Activated T-helper 1 cell treated with anti-CD3 and anti-CD28 coated beads, Interleukin-2, amount 50 U/mL, for 16 hours (primary cell): ENCODE results near the gene CTNNBL1.

ENCODE experiments used
- DNase-seq, 2 donors: peaks; one replicate each; pipeline ENCODE4 v3.0.0-alpha.2; 2020; ENCODE audit warnings: low read depth in 1 of 2, low spot score in 1 of 2

The CTNNBL1 gene

DNA sequence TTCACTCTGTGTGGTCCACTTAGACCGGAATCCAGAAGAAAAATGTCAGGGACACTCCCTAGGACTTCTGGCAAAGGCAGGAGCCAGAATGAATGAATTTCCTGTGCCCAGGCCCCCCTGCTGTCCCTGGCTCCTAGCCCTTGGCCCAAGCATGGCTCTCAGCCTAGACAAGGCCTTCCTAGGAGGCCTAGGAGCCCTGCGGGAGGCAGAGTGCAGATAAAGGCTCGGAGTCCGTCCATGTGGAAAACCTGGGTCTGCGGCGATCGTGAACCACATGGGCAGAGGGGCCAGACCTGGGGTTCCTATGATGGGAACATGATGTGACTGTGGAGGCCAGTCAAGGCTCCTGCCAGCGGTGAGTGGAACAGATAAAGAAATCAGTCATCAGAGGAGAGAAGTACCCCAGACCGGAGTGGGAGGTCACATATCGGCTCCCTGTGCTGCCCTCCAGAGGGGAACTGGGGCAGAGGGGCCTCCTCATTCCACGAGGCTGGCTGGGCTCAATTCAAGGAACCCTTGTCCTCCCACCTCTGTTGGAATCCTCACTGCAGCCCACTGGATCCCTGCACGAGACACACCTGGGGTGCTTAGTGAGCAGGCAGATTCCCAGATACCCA lies 203.2 kb downstream of the CTNNBL1 start:
- no peak for DNase-seq

DNA sequence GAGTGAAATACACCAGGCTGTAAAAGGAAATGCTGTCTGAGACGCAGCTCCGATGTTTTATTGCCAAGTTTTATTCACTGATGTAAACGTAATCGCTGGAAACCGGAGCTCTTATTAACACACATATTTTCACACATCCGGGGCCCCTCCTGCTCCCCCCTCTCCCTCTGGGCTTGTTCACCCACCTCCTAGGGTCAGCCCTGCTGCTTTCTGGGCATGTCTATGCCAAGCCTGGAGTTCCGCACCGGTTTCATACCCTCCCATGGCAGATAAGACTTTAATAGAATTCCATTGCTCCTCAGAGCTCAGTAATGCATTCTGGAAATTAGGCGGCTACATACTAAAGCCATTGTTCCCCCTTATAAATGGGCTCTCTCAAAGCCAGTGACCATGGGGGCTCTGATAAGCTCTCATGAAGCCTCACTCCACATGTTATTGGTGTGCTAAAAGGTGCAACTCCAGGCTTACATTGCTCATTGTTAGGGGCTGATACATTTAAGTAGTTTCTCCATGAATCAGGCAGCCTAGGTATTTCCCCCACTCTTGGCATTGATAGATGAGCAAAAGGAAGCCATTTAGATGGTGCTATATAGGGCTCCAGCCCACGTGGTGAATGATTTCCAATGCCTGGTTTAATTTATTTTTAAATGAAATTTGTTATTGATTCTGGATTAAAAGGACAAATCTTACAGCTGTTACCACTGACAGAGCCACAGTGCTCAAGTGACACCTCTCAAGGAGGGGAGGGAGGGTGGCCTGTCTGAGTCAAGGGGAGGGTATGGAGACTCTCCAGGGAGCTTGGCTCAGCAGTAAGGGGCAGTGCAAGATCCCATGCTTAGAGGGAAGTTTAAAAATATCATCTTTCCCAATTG lies 204.6 kb downstream of the CTNNBL1 start:
- no peak for DNase-seq

GRCh38 chr20:37899105-37900045 lies 205.5 kb downstream of the CTNNBL1 start:
- no peak for DNase-seq

- no peak for DNase-seq
These were observed 207.4 kb downstream of the CTNNBL1 start for GRCh38 chr20:37901240-37901639.

GRCh38 chr20:37901654-37902503 lies 208.0 kb downstream of the CTNNBL1 start:
- DNase-seq: no peak

DNA sequence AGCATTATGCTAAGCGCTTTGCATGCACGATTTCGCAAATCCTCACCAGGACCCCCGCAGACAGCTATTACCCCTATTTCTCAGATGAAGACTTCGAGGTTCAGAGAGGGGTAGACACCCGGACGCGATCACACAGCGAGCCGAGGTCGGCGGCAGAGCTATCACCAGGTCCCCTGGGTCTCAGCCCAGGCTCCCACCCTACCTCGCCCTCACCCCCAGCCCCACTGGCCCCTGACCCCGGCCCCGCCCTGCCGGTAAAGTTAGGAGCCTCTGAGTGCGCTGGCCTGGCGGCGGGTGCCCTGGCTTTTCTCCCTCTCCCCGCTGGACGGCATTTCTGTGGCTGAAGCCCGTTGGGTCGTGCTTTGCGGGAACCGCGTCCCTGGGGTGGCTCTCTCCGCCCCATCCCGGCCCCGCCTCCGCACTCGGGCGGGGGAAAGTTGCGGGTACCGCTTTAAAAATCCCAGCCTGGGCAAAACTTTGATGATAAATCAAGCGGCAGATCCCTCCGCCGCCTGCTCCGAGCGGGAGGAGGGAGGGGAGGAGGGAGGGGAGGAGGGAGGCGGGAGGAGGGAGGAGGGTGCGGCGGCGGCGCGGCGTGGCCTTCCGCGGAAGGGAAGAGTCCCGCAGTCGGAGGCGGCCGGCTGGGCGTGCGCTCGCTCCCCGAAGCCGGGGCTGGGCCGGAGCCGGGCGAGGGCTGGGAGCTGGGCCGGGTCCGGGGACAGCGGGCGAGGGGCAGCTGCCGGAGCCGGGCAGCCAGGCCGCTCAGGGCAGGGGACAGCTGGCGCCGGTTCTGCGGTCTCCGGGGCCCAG lies 208.9 kb downstream of the CTNNBL1 start, which contains the start of gene VSTM2L:
TSS of gene VSTM2L (plus strand) at position 624 of the 810 bp plus-strand sequence. CDS start 224 bp downstream, outside the sequence.
- no peak for DNase-seq

- no peak for DNase-seq
These were observed 209.6 kb downstream of the CTNNBL1 start for GRCh38 chr20:37903317-37904007.

DNA sequence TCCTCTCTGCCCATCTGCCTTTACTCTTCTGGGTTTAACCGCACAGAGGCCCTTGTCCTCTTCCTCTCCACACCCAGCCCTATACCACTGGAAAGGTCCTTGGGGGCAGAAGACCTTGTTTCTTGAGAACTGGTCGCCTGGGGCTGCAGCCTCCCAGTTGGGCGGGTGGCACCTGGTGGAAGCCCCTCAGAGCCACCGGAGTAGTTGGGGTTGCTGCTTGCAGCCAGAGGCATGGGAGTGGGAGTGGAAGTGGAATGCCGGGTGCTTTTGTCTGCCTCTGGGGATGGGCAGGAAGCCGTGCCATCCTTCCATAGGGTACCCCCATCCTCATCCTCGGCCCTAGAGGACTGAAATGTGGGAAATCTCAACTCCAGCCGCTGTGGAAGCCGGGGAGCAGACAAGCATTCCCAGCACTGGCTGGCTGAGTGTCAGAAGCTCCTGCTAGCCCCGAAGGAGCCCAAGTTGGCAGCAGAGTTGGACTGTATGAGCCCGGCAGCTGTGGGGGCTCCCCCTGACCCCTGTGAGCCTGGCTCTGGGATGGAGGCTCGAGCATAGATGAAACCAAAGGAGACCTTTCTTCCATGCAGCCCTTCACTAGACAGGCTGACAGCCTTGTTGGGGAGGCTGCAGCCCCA lies 210.3 kb downstream of the CTNNBL1 start:
- DNase-seq: no peak

GRCh38 chr20:37904845-37905373 lies 211.1 kb downstream of the CTNNBL1 start:
- DNase-seq: no peak

- no peak for DNase-seq
These were observed 212.1 kb downstream of the CTNNBL1 start for GRCh38 chr20:37905671-37906613.

DNA sequence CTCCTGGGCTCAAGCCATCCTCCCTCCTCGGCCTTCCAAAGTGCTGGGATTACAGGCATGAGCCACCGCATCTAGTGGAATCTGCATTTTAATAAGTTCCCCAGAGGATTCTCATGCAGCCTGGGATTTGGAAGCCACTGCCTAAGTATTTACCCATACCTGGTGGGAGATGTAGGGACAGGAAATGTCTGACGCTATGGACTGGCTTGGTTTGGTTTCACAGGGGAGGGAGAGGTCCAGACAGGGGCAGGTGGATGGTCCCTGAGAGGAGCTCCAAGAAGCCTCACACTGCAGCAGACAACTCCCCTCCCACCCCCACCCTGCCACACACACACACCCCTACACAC lies 213.5 kb downstream of the CTNNBL1 start:
- no peak for DNase-seq

GRCh38 chr20:37907677-37908401 lies 214.0 kb downstream of the CTNNBL1 start:
- no peak for DNase-seq

DNA sequence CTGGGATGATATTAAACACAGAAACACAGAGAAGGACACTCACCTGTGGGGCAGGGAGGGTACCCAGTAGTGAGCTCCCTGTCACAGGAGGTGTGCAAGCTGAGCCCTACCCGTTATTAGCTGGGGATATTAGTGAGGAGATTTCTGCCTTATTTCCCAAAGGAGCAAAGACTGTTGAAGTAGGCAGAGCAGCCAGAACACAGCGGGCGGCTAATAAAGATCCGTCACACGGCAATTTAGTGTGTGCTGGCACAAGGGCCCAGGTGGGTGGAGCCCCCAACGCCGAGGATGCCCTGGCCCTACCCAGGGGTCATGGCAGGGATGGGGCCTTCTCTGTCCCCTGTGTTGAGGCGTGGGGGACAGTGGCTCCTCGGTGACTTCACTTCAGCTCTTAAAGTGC lies 217.4 kb downstream of the CTNNBL1 start:
- DNase-seq: no peak

DNA sequence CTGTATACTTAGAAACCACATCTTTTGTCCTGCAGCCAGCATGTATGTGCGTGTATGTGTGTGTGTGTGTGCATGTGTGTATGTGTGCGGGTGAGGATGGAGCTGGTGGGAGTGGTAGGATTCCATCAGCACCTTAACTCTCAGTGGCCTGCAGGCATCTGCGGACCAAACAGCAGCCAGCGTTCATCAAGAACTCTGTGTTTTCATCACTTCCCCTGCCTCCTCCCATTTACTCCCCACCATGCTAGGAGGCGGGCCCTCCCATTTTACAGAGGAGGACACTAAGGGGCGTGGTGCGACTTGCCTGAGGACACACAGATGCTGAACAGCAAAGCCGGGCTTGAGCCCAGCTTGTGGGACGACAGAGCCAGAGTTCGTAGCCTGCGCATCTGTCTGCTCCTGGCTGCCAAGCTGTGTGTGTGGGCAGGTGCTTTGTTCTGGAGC lies 218.0 kb downstream of the CTNNBL1 start:
- DNase-seq: no peak

DNA sequence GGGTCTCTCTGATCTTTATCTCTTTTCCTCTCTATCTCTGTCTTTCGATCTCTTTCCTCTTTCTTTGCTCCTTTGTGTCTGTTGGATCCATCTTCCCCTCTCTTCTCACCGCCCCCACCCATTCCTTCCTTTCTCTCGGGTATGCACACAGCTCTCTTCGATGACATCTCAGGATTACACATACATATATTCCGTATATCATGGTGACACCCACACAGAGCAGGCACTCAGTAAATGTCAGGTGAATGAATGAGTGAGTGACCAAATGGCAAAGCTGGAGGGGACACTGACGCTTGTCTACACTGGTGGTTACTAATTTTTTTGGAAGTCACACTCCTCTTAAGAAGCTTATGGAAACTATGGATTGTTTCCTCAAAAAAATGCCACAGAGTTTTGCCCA lies 219.0 kb downstream of the CTNNBL1 start:
- DNase-seq: no peak

DNA sequence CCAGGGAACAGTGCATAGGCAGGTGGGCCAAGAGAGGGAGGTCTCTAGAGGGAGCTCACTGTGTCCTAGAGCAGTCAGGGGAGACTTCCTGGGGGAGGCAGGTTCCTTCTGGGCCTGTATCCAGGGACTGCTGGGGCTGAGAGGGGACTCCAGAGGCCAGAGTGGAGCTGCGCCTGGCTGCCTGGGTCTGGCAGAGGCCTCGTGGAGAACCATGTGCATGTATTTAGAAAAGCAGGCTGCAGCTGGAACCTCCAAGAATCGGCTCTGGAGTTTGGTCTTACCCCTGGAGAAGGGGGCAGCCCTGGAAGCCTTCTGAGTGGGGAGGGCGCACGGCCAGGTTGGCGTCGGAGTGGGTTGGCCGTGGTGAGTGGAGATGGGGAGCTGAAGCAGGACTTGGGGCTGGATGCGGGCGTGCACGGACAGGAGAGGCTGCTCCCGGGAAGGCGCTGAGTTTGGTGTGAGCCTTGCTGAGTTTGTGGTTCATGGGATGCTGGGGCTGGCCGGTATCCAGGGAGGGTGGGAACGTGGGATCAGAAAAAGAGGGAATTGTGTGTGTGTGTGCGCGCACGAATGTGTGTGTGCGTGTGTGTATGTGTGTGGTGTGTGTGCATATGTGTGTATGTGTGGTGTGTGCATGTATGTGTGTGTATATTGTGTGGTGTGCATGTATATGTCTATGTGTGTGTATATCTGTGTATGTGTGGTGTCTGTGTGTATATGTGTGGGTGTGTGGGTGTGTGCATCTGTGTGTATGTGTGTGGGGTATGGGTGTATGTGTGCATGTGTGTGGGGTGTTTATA lies 219.9 kb downstream of the CTNNBL1 start:
- DNase-seq: no peak
